WERI-Rb-1 (cell line): ENCODE data around the gene ELF4.

Source experiments
- DNase-seq: peaks from one replicate; pipeline ENCODE4 v3.0.0-alpha.2; 2020
- H3K27ac ChIP-seq: fragments of 250-450 bp; sonication (Bioruptor Pico); 2 replicates; pipeline ENCODE4 v1.5.1; 2020; ENCODE audit warnings: mild to moderate bottlenecking, moderate library complexity
- H3K27me3 ChIP-seq: fragments of 250-450 bp; sonication (Bioruptor Pico); 2 replicates; pipeline ENCODE4 v1.5.1; 2021; ENCODE audit warnings: mild to moderate bottlenecking, low read depth, moderate library complexity; ENCODE audit not compliant: insufficient read depth, severe bottlenecking
- H3K36me3 ChIP-seq: fragments of 250-450 bp; sonication (Bioruptor Pico); 2 replicates; pipeline ENCODE4 v1.5.1; 2020; ENCODE audit warnings: mild to moderate bottlenecking, moderate library complexity
- H3K4me3 ChIP-seq: 2 replicates; pipeline ENCODE4 v1.5.1; 2011; ENCODE audit warnings: low read depth, mild to moderate bottlenecking, control low read depth, low read length
- H3K9me3 ChIP-seq: fragments of 250-450 bp; sonication (Bioruptor Pico); 2 replicates; pipeline ENCODE4 v1.5.1; 2021; ENCODE audit warnings: mild to moderate bottlenecking, moderate library complexity; ENCODE audit not compliant: severe bottlenecking
- CTCF ChIP-seq: IDR thresholded peaks from 2 replicates; pipeline ENCODE4 v1.5.1; 2011; ENCODE audit warnings: low read depth, mild to moderate bottlenecking, control low read depth, inconsistent platforms, low read length

Gene ELF4

GRCh38 chrX:130111220-130112154 is 1.2 kb upstream of the ELF4 start:
- no peak overlapping the region for H3K4me3 ChIP-seq
- peaks cover 17% of the 10 kb centered on the region for H3K27me3 ChIP-seq
- DNase-seq, result no peak
- H3K27ac ChIP-seq, result no peak overlapping the region
- H3K36me3 ChIP-seq, result no peaks in the 10 kb centered on the region
- TF ChIP-seq CTCF, result no peak
- H3K9me3 ChIP-seq, result no peaks in the 10 kb centered on the region

- TF ChIP-seq CTCF, result no peak
- Histone ChIP-seq H3K4me3 (peak overlapping the region; percentile 51), H3K36me3 (peaks cover 3% of the 10 kb centered on the region), H3K27me3 (peaks cover 19% of the 10 kb centered on the region), H3K9me3 (no peaks in the 10 kb centered on the region), H3K27ac (peak overlapping the region; percentile 83)
- DNase-seq, result no peak
Observed at GRCh38 chrX:130109429-130110378, 593 bp downstream of the ELF4 start.

- TF ChIP-seq CTCF, result no peak
- H3K27me3 ChIP-seq, result peaks cover 19% of the 10 kb centered on the region
- H3K9me3 ChIP-seq, result no peaks in the 10 kb centered on the region
- DNase-seq, result no peak
- no peak overlapping the region for H3K27ac ChIP-seq
- peak overlapping the region; percentile 51 for H3K4me3 ChIP-seq
- peaks cover 3% of the 10 kb centered on the region for H3K36me3 ChIP-seq
Observed at GRCh38 chrX:130108647-130109428, 1.5 kb downstream of the ELF4 start.

- TF ChIP-seq CTCF, result no peak
- H3K4me3 ChIP-seq, result no peak overlapping the region
- H3K27ac ChIP-seq, result no peak overlapping the region
- H3K36me3 ChIP-seq, result peaks cover 3% of the 10 kb centered on the region
- H3K9me3 ChIP-seq, result no peaks in the 10 kb centered on the region
- peaks cover 19% of the 10 kb centered on the region for H3K27me3 ChIP-seq
- DNase-seq, result no peak
Observed at GRCh38 chrX:130106071-130106470, 4.2 kb downstream of the ELF4 start.

- Histone ChIP-seq H3K27ac (no peak overlapping the region), H3K4me3 (no peak overlapping the region), H3K9me3 (no peaks in the 10 kb centered on the region), H3K27me3 (peaks cover 19% of the 10 kb centered on the region), H3K36me3 (peaks cover 3% of the 10 kb centered on the region)
- TF ChIP-seq CTCF, result no peak
- DNase-seq, result no peak
Observed at GRCh38 chrX:130105244-130105643, 5.1 kb downstream of the ELF4 start.
